Ascending aorta (tissue), 2 donors: ENCODE results near the gene TTC34. TPM values are rescaled to one million over a fixed set of nuclear protein-coding genes. Genes with fewer than 3 reads are reported as not detected.

Experiments used
- DNase-seq, 2 donors: peaks; one replicate each; pipeline ENCODE4 v3.0.0-alpha.2; 2019; ENCODE audit warnings: low spot score in 2 of 2
- H3K27ac ChIP-seq, 2 donors: fragments of 200-600 bp; sonication (generic); one replicate each; pipeline ENCODE4 v1.5.1; 2016 to 2017; ENCODE audit warnings: mild to moderate bottlenecking in 1 of 2
- H3K27me3 ChIP-seq: fragments of 200-600 bp; sonication (generic); one replicate; pipeline ENCODE4 v1.5.1; 2017
- H3K36me3 ChIP-seq, 2 donors: fragments of 200-600 bp; sonication (generic); one replicate each; pipeline ENCODE4 v1.5.1; 2016
- H3K4me1 ChIP-seq, 2 donors: fragments of 200-600 bp; sonication (generic); one replicate each; pipeline ENCODE4 v1.5.1; 2016 to 2017; ENCODE audit warnings: mild to moderate bottlenecking in 1 of 2
- H3K4me3 ChIP-seq, 2 donors: fragments of 200-600 bp; sonication (generic); one replicate each; pipeline ENCODE4 v1.5.1; 2016 to 2017; ENCODE audit warnings: mild to moderate bottlenecking in 1 of 2
- H3K9me3 ChIP-seq, 2 donors: fragments of 200-600 bp; sonication (generic); one replicate each; pipeline ENCODE4 v1.5.1; 2016
- CTCF ChIP-seq, 3 experiments: fragments of 200-600 bp in 2 of 3; fragments of 450-650 bp in 1 of 3; sonication (generic) in 2 of 3; IDR thresholded peaks; one replicate each; pipeline ENCODE4 v1.5.1; 2016 to 2019; ENCODE audit warnings: antibody characterized with exemption in 3 of 3, mild to moderate bottlenecking in 1 of 3, moderate library complexity in 1 of 3
- intact Hi-C: fragments of 100-400 bp; cut with DNase I; formaldehyde crosslinking; loops from one replicate; pipeline ENCODE4 v1.15.1; 2023
- total RNA-seq: library from RNA; depleted of rRNA; stranded (reverse); fragments of >200 nt; gene quantifications from one replicate; pipeline ENCODE4 v1.1.0, GENCODE V29; 2016

TTC34 gene
- total RNA-seq, 1 donor from 2014 or later: 0.75 TPM

- intact Hi-C loops: loop anchor here (5.0 to 10.0 kb wide), 3 partner anchors 397 to 1313 kb away; partner anchors contain the start of genes C1orf174, FAAP20 and TPRG1L
- H3K4me1 ChIP-seq: peaks cover 13 to 14% of the 10 kb centered on the region in 2 donors
- peaks cover 0 to 4% of the 10 kb centered on the region in 2 donors for H3K36me3 ChIP-seq
- no peaks in the 10 kb centered on the region for H3K27me3 ChIP-seq
- H3K27ac ChIP-seq: no peak overlapping the region
- H3K4me3 ChIP-seq: no peak overlapping the region
- no peaks in the 10 kb centered on the region for H3K9me3 ChIP-seq
- DNase-seq: no peak
- no peak for TF ChIP-seq CTCF (IDR thresholded peaks at IDR 0.05)
Observed at GRCh38 chr1:2588661-2589430, 212.6 kb downstream of the TTC34 start.

- Histone ChIP-seq H3K9me3 (no peaks in the 10 kb centered on the region), H3K27ac (no peak overlapping the region), H3K27me3 (no peaks in the 10 kb centered on the region), H3K4me1 (peaks cover 13 to 14% of the 10 kb centered on the region in 2 donors), H3K4me3 (peak overlapping the region in 1 of 2 donors; percentile 79), H3K36me3 (peaks cover 0 to 4% of the 10 kb centered on the region in 2 donors)
- intact Hi-C loops: loop anchor here (2.0 to 10.0 kb wide), 4 partner anchors 55 to 1314 kb away; partner anchors contain the start of genes C1orf174, FAAP20 and TPRG1L
- TF ChIP-seq CTCF (IDR thresholded peaks at IDR 0.05): no peak
- DNase-seq: no peak
Observed at GRCh38 chr1:2587860-2588571, 213.5 kb downstream of the TTC34 start.

DNA sequence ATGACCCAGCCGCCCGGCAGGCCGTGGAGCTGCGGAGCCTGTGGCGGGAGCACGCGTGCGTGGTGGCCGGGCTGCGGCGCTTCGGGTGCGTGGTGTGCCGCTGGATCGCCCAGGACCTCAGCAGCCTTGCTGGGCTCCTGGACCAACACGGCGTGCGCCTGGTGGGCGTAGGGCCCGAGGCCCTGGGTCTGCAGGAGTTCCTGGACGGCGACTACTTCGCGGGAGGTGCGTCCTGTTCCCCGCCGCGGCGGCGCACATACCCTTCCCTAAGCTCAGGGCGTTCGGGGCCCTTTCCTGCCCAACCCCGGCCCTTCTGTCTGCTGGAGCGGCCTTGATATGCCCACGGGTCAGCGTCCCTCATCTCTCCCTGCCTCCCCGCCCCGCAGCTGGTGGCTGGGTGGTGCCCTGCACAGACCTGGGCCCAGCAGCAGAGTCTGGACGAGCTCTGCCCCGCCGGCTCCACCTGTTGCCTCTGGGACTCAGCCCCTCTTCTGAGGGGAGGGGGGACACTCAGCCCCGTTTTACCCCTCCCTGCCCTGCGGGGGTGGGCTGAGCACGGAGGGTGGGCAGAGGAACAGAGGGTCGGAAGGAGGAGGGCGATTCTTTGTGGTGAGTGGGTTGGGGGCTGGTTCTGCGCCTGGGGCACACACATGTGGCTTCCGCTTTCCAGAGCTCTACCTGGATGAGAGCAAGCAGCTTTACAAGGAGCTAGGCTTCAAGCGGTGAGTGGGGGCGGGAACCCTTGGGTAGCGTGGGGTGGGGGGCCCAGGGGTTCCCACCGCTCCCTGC, 214.2 kb downstream of the TTC34 start:
- no peak for DNase-seq
- Histone ChIP-seq H3K4me3 (peak overlapping the region; percentile 79 to 85), H3K9me3 (no peaks in the 10 kb centered on the region), H3K4me1 (peaks cover 13 to 14% of the 10 kb centered on the region in 2 donors), H3K27me3 (no peaks in the 10 kb centered on the region), H3K27ac (peak overlapping the region in 1 of 2 donors; percentile 91), H3K36me3 (peaks cover 0 to 4% of the 10 kb centered on the region in 2 donors)
- intact Hi-C loops: loop anchor here (2.0 to 10.0 kb wide), 4 partner anchors 56 to 1315 kb away; partner anchors contain the start of genes C1orf174, FAAP20 and TPRG1L
- TF ChIP-seq CTCF (IDR thresholded peaks at IDR 0.05): no peak

DNA sequence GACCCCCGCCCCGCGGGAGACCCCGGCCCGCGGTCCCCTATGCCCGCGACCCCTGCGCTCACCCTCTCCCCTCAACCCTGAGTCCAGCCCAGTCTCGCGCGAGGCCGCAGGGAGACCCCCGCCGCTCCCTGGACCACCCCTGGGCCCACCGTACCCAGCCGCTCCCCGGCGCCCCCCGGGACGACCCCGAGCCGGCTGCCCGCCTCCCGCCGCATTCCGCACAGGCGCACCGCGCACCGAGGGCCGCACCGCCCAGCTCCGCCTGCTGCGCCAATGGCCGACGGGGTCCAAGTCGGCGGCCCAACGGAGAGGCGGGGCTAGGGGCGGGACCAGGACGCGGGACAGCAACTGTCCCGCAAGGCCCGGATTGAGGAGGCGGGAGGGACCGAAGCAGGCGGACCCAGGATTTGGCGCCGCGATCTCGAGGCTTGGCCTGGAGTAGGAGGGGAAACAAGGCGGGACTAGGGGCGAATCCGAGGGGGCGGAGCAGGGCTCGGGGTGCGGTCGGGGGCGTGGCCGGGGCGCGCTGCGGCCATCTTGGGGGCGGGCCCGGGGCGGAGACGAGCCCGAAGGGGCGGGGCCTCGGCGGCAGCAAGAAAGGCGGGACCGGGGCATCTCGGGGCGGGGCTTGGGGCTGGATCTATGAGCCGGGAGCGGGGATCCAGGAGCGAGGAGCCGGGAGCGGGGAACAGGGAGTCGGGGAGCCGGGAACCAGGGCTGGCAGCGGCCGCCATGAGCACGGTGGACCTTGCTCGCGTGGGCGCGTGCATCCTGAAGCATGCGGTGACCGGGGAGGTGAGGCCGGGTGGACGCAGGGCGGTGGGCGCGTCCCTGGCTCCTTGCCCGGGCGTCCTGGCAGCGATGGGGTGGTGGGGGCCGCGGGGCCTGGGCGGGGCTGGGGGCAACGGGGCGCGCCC, 215.1 kb downstream of the TTC34 start, which contains the start of gene PRXL2B:
PRXL2B (plus strand) TSS at position 624 of the 917 bp plus-strand sequence; CDS start at position 733, 109 bp downstream.
- no peaks in the 10 kb centered on the region for H3K27me3 ChIP-seq
- peaks cover 13 to 14% of the 10 kb centered on the region in 2 donors for H3K4me1 ChIP-seq
- intact Hi-C loops: loop anchor here (1.0 to 10.0 kb wide), 8 partner anchors 38 to 1316 kb away; partner anchors contain the start of genes C1orf174, FAAP20, MORN1 and PANK4
- no peaks in the 10 kb centered on the region for H3K9me3 ChIP-seq
- peak; percentile 95 to 99 for DNase-seq
- TF ChIP-seq CTCF (IDR thresholded peaks at IDR 0.05): no peak
- H3K4me3 ChIP-seq: peak within 1 kb of the TSS; percentile 79 to 85
- peak within 1 kb of the TSS; percentile 91 to 94 for H3K27ac ChIP-seq
- peaks cover 0 to 4% of the 10 kb centered on the region in 2 donors for H3K36me3 ChIP-seq

Other genes with a start within 250 kb of the TTC34 start
- 141 TPM for gene TNFRSF14, start 245.3 kb downstream of the TTC34 start, total RNA-seq
- gene PRXL2B, start 214.9 kb downstream of the TTC34 start, total RNA-seq: 20.1 TPM
- not detected for gene MMEL1, start 168.7 kb downstream of the TTC34 start, total RNA-seq
- not detected for gene ACTRT2, start 219.8 kb upstream of the TTC34 start, total RNA-seq